HG03571 (cell line): ENCODE data around the gene PARVA.

Source experiments
- ATAC-seq: cut with Tn5 transposase; IDR thresholded peaks from one replicate; pipeline ENCODE4 v1.9.1; 2021; ENCODE audit not compliant: unreplicated experiment

The PARVA gene

GRCh38 chr11:12524865-12525264, 147.5 kb downstream of the PARVA start:
- ATAC-seq = no peak

GRCh38 chr11:12525466-12526055, 148.2 kb downstream of the PARVA start:
- ATAC-seq = no peak

DNA sequence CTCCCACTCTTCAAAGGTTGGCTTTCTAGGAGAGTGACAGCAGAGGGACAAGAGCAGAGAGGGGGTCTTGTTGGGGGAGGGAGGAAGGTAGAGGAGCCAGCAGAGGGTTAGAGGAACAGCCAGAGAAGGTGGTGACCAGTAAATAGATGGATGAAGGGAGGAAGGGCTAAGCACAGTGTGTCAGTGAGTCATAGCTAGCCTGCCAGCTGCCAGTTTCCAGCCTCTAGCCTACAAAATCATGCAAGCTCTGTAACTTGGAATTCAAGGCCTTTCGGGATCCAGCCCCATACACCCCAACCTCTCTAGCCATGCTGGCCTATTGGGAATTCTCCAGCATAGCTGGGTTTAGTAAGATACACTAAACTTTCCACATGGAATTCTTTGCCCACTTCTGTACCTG, 149.4 kb downstream of the PARVA start:
- ATAC-seq = no peak

- no peak for ATAC-seq
Observed at GRCh38 chr11:12528487-12528886, 151.1 kb downstream of the PARVA start.

DNA sequence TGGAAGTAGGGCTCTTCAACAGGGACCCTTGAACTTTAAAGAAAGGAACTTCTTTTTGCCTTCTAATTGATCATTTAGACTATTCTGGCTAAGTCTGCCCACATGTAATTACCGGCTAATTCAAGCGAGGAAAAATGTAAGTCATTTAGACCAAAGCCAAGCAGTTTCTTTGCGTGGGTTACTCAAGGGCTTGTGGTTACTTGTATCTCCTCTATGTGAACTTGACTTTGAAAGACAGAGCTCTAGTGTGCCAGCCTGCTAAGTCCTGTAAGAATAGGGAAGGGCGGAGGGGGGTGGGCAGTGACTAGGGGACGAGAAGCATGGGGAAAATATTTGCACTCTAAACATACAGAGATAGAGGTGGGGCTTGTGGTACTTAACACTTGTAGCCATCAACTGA, 151.7 kb downstream of the PARVA start:
- no peak for ATAC-seq

DNA sequence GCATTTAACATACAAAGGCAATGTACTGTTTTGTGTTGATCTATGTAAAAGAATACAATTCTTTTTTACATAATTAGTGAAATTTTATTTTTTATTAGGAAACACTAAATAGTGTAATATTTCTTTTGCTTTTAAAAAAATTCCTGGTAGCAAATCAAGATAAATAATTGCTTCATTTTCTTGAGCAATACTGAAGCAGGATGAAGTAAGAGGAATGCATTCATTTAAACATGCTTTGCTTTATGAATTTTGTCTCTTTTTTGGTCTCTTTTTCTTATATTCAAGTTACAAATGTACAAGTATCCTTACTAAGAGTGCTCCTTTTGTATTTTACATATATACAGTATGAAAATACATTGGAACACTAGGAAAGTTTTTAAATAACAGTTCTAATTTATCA, 152.4 kb downstream of the PARVA start:
- ATAC-seq = no peak

DNA sequence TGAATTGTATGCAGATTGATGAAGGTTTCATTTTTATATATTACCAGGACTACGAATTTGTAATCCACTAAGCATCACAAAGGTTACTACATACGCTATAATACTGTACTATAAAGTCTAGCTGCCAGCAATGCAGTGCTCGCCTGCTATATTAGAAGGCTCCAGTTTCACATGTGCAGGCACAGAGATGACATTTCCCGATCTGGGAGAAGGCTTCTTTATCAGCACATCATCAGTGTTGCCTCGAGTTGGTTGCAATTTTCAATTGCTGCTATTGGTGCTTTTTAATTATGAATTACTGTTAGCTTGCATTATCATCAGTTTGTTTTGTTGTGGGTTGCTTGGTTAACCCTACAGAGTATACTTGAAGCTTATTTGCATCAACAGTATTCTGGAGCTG, 153.6 kb downstream of the PARVA start:
- ATAC-seq = no peak

DNA sequence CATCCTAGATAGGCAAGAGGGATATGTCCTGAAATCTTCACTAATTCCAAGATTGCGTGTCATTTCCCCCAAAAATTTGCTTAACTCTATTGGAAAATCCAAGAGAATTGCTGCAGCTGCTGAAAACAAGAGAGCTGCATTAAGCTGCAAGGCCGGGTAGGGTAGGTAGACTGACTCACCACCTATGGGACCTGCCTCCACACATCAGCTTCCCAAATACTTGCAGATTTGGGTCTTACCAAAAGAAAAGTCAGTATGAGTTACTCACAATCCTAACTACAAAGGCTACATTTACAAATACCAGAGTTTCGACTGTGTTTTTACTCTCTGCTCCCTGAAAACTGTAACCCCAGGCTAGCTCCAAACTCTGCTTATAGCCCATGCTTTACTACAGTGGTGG, 154.3 kb downstream of the PARVA start:
- ATAC-seq = no peak

GRCh38 chr11:12532580-12532979, 155.2 kb downstream of the PARVA start:
- ATAC-seq = no peak

- no peak for ATAC-seq
Observed at GRCh38 chr11:12534549-12534948, 157.2 kb downstream of the PARVA start.

DNA sequence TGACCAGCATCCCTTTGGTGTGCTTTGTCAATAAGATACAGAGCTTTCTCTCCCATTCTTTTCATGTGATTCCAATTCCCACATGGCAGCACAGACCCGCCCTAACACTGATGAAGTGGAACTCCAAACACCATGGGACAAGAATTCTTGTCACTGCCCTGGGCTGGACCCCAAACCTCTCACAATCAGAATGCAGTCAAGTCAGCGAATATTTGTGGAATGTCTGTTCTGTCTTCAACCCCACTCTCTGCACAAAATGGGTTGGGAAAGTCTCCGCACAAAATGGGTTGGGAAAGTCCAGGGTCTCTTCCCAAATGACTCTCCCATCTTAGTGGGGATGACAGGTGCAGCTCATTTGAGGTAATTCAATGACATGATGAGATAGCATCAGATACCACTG, 157.9 kb downstream of the PARVA start:
- ATAC-seq = no peak

- ATAC-seq = no peak
Observed at GRCh38 chr11:12536566-12536965, 159.2 kb downstream of the PARVA start.

GRCh38 chr11:12537778-12538401, 160.5 kb downstream of the PARVA start:
- ATAC-seq = no peak

DNA sequence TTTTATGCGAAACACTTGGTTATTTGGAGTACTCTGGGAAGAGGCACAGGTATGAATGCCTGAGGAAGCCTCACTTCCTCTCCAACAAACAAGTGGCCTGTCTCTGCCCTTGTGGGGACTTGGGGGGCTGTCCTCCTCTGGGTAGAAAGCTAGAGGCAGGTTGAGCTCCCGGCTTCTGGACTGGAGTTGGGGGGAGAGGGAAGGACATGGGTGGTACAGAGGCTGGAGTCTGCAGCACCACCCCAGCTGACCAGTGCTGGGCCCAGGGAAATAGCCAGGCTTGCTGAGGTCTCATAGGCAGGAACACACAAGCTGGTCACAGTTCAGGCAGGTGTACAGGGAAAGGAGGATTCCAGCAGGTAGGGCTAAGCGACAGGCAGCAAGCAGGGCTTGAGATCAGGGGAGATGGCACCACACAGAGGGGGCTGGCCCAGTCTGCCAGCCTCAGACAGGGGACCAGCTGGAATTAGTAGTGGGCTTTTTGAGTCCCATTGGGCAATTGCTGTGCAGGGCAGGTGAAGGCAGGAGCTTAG, 161.6 kb downstream of the PARVA start:
- ATAC-seq = no peak

DNA sequence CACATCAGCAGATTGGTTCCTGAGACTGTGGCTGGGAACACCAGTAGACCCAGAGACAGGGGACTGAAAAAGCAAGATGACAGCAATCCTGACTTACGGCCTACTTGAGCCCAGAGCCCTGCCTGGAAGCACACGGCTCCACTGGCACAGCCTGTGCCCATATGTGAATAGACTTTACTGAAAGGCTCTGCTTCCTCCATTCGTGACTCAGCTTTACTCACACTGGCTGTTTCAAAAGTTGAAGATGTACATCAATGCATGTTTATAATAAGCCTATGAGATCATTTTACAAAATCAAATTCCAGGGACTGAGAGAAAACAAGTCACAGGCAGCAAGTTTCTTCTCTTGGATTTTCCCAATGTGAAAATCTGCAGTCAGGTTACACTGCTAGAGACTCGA, 162.2 kb downstream of the PARVA start:
- no peak for ATAC-seq

- no peak for ATAC-seq
Observed at GRCh38 chr11:12540075-12540680, 162.8 kb downstream of the PARVA start.

- no peak for ATAC-seq
Observed at GRCh38 chr11:12540913-12541582, 163.7 kb downstream of the PARVA start.

GRCh38 chr11:12541583-12542151, 164.3 kb downstream of the PARVA start:
- no peak for ATAC-seq

DNA sequence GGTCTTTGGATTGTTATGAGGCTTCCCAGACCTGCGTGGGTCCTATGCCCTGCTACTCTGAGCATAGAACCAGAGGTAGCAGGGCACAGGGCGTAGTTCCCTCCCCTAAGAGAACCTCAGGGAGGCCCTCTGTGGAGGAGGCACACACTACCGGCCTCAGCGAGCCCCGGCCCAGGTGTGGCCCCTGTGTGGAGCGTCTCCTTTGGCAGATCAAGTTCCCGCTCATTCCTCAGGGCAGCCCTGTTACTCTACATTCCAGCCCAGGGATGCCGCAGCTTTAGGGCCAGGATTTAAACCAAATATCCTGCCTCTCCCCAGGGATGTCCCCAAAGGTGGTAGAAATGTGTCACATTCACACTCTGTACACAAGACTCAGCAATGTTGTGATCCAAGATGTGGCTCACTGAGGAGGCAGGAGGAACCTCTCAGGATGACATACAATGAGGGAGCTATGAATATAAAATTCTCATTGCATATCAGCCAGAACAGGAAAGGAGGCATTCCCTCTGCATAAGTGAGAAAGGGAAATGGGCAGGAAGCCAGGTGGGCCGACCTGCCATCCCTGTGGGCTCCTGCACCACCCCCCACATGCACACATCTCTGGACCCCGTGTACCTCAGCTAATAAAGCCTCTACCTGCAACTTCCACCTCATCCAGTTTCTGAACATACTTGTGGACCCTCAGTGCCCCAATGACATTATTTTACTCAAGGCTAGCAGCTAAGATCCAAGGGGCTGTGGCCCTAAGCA, 165.0 kb downstream of the PARVA start:
- no peak for ATAC-seq

GRCh38 chr11:12543596-12544415, 166.4 kb downstream of the PARVA start:
- ATAC-seq = no peak
